Suppressor macrophage treated with lipopolysaccharide for 4 hours (primary cell): ENCODE data around the gene RND2.
"Not testable (repeated sequence)": the region's sequence is repeated elsewhere in the genome, so short reads cannot be mapped to it uniquely, and the experiment has no call there.

Experiments
- DNase-seq: peaks from one replicate; pipeline ENCODE4 v3.0.0-alpha.2; 2020

The RND2 gene

DNA sequence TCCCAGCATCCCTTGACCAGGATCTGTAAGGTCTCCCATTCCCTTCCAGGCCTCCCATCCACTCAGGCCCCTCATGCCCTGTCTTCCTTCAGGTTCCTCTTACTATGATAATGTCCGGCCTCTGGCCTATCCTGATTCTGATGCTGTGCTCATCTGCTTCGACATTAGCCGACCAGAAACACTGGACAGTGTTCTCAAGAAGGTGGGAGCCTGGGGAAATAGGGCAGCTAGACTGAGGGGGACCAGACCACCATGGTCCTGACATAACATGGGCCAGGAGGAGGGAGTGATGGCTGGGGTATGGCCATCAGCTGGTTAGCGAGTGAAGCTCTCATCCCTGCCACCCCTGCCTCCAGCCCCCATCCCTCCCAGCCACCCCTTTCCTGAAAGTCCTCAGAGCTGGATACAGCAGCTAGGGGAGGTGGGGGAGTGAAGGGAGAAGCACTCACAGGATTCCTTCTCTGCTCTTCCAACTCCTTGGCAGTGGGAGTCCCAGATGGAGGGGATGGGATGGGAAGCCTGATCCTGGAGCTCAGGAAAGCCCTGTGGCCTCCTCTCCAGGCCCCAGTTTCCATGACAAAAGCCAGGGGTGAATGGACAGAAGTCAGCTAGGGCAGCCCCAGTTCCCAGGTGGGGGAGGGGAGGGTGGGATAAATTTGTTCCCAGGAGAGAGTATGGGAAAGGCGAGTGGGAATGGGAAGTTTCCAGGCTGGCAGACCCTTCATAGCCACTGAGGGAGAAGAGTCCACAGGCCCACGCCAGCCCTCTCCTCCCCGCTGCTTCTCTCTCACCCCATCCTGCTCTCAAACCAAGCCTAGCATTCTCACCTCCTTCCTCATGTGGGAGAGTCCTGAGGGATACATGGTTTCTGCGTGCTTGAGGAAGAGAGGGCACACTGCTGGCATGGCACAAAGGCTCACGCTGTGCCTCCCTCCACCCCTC lies 2.3 kb downstream of the RND2 start:
- DNase-seq, result no peak

DNA sequence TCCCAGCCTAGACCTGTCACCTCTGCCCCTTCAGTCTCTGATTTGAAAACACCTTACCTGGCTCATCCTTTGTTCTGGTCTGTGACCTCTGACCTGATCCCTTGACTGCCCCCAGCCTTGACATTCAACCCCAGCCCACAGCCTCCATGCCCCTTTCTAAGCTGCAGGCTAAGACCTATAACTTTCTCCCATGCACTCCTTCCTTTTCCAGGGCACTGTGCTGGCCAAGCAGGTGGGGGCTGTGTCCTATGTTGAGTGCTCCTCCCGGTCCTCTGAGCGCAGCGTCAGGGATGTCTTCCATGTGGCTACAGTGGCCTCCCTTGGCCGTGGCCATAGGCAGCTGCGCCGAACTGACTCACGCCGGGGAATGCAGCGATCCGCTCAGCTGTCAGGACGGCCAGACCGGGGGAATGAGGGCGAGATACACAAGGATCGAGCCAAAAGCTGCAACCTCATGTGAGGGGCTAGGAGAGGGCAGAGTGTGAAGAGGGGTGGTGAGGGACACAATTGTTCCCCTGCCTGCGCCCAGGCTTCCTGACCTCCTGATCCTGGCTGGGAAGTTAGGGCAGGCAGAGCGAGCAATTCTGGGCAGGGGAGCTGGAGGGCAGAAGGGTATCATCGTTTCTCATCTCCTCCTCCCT lies 3.3 kb downstream of the RND2 start:
- no peak for DNase-seq

DNA sequence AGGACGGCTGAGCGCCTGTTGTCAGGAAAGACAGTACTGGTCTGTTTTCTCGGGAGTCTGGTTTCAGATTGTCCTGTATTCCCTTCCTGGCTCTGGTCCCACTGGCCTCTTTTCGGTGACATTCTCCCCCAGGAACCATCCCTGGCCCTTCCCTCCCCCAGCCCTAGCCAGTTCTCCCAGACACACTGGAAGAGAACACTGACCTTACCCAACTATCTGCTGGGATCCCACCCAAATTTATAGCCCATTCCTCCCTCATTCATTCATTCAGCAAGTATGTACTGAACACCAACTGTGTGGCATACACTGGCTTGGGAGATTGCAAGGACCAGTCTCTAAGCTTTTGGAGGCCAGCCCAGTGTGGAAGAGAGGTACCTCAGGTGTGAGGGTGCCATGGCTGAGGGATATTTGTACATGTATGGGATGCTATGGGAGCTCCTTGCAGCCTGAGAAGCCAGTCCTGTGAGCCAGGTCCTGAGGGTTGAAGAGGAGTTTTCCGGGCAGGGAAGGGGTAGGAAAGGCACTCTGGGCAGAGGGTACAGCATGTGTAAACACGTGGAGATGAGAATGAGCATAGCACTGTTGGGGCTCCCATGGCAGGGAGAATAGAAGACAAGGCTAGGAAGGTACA lies 5.2 kb downstream of the RND2 start:
- no peak for DNase-seq

DNA sequence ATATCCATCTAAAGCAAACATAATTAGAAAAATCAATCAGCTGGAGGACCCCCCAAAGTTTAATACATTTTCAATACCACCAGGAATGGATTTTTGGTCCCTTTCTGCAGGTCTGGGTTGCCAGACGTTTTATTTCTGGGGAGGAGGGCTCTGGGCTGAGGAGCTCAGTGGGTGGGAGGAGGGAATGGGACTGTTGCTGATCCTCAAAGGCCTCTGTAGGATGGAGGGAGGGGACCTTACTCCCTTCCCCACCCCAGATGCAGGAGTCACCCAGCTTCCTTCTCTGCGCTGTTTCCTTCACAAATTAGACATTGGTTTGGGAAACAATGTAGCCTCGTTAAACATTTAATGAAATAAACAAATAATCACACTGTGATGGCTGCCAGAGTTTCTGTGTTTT lies 6.6 kb downstream of the RND2 start:
- DNase-seq, result no peak

DNA sequence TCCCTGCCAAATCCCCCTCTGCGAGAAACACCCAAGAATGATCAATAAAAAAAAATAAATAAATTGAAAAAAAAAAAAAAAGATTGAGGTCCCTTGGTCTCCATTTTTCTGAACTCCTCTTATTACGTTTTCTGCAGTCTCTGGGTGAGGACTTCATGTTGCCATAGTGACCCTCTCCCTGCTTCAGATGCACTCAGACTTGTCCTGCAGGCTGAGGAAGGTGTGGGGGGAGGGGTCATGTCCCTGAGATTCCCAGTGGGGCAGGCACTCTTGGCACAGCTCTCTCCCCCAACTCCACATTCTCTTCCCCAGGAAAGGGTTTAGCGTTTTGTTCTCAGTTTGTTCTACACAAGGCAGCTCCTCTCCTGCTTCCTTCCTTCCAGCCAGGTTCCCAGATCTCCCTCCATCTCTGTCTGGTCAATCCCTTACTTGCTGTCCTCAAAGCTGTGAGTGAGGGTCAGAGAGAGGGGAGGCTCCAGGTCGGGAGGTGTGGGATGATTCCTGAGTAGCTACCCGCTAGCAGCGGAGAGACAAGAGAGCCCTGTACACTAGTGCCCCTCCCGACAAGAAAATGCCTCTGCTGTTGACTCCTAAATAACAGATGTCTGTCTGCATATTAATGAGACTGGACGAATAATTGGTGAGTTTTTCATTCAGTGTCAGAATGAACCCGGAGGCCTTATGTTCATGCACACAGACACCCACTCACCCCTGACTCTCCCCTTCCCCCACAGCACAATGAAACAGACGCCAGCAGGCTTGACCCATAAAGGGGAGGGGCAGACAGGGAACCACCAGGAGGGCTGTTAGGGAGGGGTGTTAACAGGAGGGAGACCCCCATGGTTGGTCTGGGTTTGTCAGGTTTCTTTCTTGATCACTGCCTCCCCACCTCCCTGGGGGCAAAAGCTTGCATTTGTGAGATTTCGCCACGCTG lies 9.2 kb downstream of the RND2 start:
- no peak for DNase-seq

DNA sequence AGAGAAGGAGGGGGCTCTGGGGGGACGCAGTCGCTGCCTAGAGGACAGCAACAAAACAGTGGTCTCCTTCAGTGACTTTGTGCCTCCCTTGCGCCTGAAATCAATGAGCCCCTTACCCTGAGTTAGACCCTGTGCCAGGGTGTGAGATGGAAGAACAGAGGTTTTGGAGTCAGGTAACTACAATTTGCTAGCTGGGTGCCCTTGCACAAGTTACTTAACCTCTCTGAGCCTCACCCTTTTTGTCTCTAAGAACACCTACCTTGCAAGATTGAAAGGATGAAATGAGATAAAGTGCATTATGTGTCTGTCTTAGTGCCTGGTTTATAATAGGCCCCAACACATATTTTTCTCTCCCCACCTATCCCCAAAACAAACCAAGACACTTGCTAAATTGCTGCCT lies 9.9 kb downstream of the RND2 start:
- DNase-seq, result no peak

DNA sequence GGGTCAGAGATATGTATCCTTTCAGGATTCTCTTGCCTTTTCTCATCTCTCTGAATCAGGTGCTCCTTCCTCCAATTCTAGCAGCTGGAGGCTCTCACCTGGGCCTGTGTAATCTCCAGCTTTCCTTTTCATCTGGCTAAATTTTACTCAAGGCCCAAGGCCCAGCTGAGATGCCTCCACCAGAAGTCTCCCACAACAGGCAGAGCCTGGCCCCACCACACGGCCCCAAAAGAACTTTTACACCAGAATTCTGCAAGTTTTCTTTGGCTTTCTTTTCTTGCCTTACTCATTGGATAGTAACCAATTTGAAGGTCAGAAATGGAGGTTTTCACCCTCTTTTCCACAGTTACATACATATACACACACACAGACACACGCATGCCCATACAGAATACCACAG lies 14.6 kb downstream of the RND2 start:
- DNase-seq, result no peak

DNA sequence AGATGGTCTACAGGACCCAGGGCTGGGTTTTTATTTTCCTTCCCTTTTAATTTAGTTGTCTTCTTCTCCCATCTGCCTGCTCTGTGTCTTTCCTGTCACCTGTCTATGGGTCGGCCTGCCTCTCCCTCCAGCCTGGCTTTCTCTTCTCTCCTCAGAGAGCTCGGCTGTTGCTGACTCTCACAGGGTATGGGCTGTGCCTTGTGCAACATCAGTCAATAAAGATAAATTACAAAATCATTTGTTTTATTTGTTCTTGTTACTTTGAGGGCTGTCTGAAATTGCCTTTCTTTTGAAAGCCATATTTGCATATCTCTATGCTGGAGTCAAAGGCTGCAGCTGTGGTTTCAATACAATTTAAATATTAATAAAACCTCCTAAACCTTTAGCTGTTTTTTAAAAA lies 15.6 kb downstream of the RND2 start:
- no peak for DNase-seq

DNA sequence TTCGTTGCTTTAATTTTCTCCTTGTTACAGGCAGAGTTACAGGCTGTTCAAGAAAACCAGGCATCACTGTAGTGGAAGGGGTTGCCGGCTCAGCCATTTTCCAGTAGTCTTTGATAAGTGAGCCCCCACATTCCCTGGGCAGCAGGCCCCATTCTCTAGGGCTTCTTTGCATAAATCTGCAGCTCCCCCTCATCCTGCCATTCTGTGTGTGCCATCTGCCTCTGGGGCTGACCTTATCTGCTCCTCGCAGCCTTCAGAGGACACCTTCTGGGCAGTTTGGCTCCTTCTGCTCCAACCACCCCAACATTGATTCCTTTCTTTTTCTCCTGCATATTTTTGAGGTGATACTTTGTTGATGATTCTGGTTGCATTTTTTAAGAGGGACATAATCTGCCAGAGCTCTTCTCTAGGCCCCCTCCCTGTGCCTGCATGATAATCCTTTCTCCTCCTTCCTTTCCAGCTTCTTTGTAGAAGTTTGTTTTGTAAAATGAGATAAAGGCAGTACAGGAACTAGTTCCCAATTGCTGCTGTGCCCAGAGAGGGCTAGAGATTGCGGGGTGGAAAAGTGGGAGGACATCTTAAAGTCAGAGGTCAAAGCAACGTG lies 17.1 kb downstream of the RND2 start:
- no peak for DNase-seq

DNA sequence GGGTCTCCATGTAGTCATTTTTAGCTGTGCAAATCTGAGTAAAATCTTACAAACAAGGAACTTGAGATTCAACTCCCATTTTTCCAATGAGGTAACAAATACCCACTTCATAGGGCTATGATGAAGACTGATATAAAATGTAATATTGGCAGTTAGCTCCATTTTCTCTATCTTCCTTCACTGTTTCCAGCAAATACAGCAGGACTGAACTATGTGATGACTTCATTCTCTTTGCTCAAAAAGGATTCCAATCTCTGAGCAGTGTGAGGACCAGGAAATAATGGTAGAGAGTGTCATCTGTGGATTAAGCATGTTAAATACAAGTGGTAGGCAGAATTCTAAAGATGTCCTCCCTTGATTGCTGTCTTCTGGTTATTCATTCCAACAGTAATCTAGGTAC lies 18.3 kb downstream of the RND2 start:
- DNase-seq, result no peak

DNA sequence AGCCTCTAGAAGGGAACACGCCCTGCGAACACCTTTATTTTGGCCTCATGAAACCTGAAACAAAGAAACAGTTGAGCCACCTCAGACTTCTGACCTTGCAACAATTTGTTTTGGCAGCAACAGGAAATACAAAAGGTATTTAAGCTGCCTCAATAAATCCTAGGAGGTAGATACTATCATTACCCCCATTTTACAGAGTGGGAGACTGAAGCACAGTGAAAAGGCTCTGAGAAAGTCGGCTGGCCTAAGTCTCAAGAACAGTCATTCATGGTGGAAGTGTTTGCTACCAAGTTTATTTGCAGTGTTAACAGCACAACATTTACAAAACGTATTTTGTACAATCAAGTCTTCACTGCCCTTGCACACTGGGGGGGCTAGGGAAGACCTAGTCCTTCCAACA lies 19.0 kb downstream of the RND2 start:
- no peak for DNase-seq

DNA sequence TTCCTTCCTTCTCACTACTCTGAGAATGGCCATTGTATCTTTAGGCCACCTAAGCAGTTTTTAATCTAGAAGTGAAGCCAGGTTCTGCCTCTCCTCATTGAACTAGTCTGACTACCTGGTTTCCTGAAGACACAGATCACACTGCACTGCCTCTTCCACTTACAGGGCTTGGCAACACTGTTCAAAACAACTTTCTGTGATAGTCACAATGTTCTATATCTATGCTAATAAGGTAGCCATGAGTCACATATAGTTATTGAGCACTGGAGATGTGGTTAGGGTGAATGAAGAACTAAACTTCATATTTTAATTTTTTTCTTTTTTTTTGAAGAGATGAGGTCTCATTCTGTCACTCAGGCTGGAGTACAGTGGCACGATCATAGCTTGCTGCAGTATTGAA lies 26.9 kb downstream of the RND2 start:
- no peak for DNase-seq

DNA sequence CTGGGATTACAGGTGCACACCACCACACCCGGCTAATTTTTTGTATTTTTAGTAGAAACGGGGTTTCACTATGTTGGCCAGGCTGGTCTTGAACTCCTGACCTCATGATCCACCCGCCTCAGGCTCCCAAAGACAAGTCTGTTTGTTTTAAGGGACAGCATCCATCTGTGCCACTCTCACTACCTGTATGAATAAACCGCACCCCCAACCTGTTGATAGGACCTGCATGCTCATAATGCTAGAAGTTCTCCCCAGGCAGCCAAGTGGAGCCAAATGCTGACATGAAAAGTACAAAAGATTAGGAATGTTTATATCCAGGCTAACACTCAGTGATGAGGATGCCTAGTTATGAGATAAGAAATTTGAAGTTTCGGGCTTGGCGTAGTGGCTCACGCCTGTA lies 28.0 kb downstream of the RND2 start:
- not testable (repeated sequence) for DNase-seq

DNA sequence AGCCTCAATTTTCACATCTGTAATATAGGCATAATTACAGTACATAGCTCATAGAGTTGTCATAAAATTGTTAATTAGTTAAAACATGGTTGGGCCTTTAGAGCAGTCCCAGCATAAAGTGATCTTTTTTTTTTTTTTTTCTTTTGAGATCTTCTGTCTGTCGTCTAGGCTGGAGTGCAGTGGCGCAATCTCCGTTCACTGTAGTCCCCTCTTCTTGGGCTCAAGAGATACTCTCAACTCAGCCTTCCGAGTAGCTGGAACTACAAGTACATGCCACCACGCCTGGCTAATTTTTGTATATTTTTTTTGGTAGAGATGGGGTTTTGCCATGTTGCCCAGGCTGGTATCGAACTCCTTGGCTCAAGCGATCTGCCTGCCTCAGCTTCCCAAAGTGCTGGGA lies 31.0 kb downstream of the RND2 start:
- DNase-seq, result no peak

DNA sequence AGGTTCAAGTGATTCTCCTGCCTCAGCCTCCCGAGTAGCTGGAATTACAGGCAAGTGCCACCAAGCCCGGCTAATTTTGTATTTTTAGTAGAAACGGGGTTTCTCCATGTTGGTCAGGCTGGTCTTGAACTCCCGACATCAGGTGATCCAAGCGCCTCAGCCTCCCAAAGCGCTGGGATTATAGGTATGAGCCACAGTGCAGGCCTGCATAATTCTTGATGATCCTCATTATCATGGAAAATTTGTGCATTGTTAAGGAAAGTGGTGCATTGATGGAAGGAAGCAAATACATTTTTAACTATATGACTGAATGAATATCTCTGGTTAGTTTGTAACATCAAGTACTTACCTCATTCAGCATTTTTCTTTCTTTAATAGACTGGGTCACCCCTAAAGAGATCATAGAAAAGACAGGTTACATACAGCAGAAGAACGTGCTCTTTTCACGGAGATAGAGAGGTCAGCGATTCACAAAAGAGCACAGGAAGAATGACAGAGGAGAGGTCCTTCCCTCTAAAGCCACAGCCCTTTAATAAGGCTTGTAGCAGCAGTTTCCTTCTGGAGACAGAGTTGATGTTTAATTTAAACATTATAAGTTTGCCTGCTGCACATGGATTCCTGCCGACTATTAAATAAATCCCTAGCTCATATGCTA lies 38.1 kb downstream of the RND2 start:
- DNase-seq, result no peak

DNA sequence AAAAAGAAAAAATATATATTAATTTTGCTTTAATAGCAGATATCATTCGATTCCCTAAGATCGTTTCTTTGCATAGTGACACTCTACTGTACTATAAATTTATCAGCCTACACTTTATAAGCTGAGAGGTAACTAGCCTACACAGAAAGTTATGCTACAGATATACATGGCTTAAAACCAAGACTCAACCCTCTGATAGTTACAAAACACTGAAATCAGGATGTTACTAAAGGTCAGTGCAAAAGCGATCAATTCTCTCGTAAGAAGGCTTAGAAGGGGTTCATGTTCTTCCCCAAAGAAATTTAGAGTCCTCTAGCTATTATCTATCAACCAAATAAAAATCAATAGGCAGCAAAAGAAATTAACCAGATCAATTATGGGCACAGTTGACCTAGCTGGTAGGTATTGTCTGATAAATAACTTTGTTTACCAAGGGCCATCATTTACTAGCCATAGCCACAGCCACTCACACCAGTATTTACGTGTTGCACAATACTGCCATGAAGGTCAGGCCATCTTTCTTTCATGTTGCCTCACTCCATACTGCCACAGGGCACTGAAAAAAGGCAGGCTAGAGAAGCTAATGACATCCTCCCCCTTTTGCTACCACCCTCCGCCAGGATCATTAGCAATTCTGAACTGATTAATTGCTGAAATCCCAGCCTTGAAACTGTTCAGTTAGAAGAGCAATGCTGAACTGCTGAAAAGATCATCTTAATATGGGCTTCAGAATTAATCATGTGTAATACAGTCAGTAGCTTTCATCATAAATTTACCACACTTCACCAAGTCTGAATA lies 43.7 kb downstream of the RND2 start:
- no peak for DNase-seq

DNA sequence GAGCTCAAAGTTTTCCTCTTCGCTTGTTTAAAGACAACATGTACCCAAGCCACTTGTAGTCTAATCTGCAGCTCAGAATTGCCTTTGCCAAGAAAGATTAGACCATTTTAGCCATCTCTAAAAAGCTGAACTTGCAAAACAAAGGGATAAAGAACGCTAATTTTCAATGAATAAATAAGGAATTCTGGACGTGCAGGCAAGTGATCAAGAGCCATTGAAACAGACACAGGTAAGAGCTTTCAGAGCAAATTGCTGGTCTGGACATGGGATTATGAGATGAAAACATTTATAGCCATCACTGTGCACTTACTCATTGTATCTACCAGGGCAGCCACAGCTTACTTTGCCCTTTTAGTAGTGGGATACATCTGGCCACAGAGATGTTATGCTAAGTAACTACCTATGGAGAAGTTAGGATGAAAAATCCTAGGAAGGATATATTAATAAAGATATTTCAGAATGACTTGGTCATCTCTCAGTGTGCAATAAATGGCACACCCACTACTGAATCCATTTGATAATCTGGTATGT lies 44.4 kb downstream of the RND2 start:
- DNase-seq, result no peak

DNA sequence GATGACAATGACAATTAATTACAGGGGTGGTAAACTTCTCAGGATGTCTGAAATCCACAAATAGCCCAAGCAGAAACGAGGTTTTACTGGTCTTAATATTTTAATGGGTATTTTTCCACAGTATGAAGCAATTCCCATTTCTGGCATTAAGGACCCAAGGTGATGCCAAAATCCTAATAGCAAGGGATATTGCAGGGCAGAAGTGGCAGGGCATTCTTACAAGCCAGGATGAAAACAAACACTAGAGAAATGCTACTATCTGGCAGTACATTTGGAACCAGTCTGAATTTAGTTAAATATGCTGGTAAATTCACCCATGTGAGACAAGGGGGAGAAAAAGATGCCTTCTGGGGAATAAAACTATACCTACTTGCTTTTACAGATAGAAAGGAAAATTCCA lies 45.2 kb downstream of the RND2 start:
- no peak for DNase-seq

DNA sequence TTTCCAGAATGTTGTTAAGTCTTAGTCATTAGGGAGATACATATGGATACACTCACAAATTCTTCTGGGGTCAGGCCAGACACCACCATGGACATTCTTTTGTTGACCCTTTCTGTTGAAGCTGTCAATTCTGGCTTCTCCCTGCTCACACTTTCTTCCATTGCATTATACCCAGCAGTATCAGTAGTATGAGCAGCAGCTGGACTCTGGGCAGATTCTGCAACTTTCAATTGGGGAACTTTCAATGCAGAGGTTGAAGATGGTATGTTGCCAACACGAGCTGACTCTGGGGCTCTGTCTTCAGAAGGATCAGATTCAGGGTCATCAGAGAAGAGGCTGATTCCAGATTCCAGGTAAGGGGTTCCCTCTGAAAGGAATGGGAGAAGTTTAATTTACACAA lies 45.8 kb downstream of the RND2 start:
- no peak for DNase-seq

DNA sequence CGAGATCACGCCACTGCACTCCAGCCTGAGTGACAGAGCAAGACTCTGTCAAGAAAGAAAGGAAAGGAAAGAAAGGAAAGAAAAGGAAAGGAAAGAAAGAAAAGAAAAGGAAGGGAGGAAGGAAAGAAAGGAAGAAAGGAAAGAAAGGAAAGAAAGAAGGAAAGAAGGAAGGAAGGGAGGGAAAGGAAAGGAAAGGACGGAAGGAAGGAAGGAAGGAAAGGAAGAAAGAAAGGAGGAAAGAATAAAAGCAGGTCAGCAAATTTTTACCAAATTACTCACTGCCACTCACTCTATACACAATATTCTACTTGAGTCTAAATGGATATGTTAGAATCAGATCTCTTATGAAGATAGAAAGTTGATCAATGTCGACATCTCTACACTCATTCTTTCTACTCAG lies 49.8 kb downstream of the RND2 start:
- no peak for DNase-seq
